Activated CD4-positive, alpha-beta T cell treated with anti-CD3 and anti-CD28 coated beads, Interleukin-2, amount 50 U/mL, for 1 hour (primary cell): Measurements from ENCODE around the gene STIM1.
"Not testable (repeated sequence)": the region's sequence is repeated elsewhere in the genome, so short reads cannot be mapped to it uniquely, and the experiment has no call there.

Source experiments
- DNase-seq: peaks from one replicate; pipeline ENCODE4 v3.0.0-alpha.2; 2020

STIM1 gene

GRCh38 chr11:3856856-3857553, 1.5 kb downstream of the STIM1 start:
- no peak for DNase-seq

- no peak for DNase-seq
These were observed 2.2 kb downstream of the STIM1 start for GRCh38 chr11:3857628-3858027.

- DNase-seq = no peak
These were observed 4.0 kb downstream of the STIM1 start for GRCh38 chr11:3859373-3859881.

GRCh38 chr11:3860375-3860774, 4.9 kb downstream of the STIM1 start:
- DNase-seq = no peak

GRCh38 chr11:3860898-3861393, 5.5 kb downstream of the STIM1 start:
- not testable (repeated sequence) for DNase-seq

- DNase-seq = no peak
These were observed 6.2 kb downstream of the STIM1 start for GRCh38 chr11:3861683-3862082.

- DNase-seq = no peak
These were observed 10.1 kb downstream of the STIM1 start for GRCh38 chr11:3865388-3866193.

GRCh38 chr11:3866206-3866605, 10.7 kb downstream of the STIM1 start:
- DNase-seq = no peak

GRCh38 chr11:3866836-3867208, 11.4 kb downstream of the STIM1 start:
- DNase-seq = no peak

GRCh38 chr11:3867209-3868091, 12.0 kb downstream of the STIM1 start:
- DNase-seq = no peak

- DNase-seq = no peak
These were observed 18.4 kb downstream of the STIM1 start for GRCh38 chr11:3873712-3874349.

GRCh38 chr11:3876613-3877012, 21.1 kb downstream of the STIM1 start:
- DNase-seq = no peak

GRCh38 chr11:3877364-3878257, 22.1 kb downstream of the STIM1 start:
- no peak for DNase-seq

- DNase-seq = no peak
These were observed 22.8 kb downstream of the STIM1 start for GRCh38 chr11:3878258-3878584.

GRCh38 chr11:3879216-3879966, 23.9 kb downstream of the STIM1 start:
- DNase-seq = no peak

- no peak for DNase-seq
These were observed 24.6 kb downstream of the STIM1 start for GRCh38 chr11:3879967-3880542.

- no peak for DNase-seq
These were observed 25.3 kb downstream of the STIM1 start for GRCh38 chr11:3880724-3881123.

- no peak for DNase-seq
These were observed 27.2 kb downstream of the STIM1 start for GRCh38 chr11:3882655-3883054.

- DNase-seq = no peak
These were observed 30.4 kb downstream of the STIM1 start for GRCh38 chr11:3885855-3886254.

GRCh38 chr11:3886985-3887384, 31.5 kb downstream of the STIM1 start:
- DNase-seq = no peak
